ENCODE measurements around the gene RGS4.
A peak's percentile ranks its signal among the peaks of the same experiment; 100 is the strongest.

The RGS4 gene

DNA sequence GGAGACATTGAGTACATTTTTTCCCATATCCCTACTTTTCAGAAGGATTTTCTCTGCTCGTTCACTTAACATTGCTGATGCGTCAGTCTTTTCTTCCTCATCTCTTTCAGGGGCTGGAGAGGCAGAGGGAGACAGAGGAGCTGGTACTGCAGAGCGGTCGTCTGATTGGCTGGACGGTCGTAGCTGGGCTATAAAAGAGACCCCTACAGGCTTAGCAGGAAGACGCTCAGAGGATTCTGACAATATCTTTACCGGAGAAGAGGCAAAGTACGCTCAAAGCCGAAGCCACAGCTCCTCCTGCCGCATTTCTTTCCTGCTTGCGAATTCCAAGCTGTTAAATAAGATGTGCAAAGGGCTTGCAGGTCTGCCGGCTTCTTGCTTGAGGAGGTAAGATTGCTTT, at the start of gene RGS4:
RGS4 (plus strand) TSS at position 220 of the 400 bp plus-strand sequence; CDS start at position 344, 124 bp downstream.
- DNase-seq = peak in 26 of 51 donors; percentile 2 to 52 (median 27)

DNA sequence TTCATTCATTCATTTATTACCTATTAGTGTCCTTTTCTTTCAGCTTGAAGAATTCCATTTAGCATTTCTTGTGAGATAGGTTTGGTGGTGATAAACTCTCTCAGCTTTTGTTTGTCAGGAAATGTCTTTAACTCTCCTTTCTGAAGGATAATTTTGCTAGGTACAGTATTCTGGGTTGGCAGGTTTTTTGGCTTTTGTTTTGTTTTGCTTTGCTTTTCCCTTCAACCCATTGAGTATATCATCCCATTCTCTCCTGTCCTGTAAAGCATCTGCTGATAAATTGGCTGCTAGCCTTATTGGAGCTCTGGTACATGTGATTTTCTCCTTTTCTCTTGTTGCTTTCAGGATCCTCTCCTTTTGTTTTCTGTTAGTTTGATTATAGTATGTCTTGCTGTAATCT, 47.0 kb upstream of the RGS4 start:
- no peak for DNase-seq

DNA sequence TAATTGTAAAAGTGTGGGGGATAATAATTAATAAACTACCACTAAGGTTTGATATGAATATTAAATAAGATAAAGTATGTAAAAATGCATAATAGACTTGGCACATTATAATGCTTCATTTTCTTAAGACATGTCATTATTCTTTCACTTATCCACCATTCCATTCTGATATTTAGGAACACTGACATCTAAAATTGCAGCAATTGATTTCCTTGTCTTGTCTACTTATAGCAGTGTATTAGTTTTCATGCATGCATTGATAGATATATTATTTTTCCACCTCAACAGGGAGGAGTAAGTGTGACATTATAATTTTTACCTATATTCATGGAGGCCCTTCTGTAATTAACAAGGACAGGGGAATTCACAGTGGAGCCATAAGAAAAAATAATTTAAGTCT, 41.6 kb upstream of the RGS4 start:
- DNase-seq = no peak

DNA sequence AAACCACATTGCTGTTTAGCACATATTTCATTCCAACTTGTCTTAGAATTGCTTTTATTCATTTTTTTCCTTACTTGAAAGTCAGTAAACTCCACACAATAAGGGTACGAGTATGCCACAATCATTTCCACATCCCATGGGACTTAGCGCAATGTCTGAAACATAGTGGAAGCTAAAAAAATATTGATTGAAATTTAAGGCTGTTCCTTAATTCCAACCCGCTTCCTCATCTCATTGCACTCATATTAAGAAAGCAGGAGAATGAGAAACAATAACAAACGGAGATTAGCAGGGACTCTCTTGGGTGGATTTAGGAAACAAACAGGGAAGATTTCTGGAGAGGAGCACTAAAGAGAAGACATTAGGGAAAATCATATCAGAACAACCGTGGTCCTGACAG, 39.3 kb upstream of the RGS4 start:
- DNase-seq = no peak

DNA sequence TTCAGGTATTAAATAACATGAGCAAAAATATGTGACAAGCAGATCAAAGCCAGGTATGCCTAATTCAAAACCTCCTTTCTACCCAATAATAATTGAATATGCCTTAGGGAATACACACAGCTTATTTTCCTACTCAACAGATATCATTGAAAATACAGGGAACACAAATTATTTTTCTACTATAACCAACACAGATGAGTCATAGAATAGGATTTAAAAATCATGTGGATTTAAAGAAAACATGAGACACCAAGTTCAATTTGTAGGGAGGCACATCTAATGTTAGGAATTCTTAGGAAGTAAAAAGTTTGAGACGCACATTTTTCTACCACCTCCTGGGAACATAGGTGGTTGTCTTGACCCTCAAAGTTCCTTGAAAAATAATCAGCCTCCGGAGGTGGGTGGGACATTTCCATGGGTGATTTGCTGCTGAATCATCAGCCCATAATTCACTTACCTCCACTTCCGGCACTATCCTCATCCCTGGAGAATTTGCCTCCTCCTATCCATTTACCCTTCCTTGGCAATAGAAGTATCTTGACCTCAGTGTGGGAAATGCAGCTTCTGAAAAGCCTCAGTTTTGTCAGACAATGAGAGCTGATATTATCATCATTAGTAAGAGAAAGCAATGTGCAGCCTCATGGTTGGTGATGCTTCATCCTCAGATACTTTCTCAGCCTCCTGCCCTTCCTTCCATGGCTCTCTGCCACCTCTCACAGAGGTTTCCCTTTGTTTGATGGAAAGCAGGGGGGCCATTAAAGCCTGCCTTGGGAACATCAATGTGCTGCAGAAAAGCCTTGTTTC, 33.5 kb upstream of the RGS4 start:
- DNase-seq = no peak

DNA sequence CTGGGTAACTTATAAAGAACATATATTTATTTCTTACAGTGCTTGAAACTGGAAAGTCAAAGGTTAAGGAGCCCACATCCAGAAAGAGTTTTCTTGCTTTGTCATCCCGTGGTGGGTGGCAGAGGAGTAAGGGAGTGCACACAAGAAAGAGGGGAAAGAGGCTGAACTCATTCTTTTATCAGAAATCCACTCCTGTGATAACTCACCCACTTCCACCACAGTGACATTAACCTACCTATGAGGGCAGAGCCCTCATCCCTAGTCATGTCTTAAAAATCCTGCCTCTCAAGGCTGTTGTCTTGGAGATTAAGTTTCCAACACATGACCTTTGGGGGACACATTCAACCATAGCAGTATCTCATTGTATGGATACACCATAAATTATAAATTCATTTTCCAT, 32.5 kb upstream of the RGS4 start:
- no peak for DNase-seq

DNA sequence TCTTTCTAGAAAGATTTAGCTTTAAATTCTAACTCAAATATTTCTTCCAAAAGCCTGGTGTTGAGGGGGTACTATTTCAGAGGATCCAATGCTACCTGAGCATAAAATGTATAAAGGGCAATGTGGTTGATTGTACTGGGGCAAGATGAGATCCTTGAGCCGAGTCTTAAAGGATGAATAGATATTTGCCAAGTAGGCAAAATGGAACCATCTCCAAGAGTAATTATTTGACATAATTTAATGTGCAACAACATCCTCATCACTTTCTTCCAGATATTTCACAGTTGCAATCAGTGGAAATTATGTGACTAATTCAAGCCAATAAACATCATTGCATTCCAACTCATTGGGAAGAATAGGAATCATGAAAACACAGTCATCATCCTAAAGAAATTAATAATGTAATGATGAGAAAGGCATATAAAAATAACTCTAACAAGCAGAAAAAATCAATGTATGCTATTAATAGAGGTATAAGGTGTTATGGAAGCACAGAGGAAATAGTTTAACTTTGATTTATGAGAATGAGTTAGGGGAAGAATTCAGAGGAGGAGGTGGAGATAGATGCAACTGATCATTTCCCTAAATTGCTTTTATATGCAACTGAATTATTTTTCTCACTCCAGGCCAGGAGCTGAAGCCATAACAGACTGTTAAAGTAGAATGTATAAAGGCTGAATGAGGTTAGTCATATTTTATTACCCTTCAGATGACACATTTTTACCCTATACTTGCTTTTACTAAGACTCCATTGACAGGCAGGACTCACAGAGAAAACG, 30.0 kb upstream of the RGS4 start:
- no peak for DNase-seq

DNA sequence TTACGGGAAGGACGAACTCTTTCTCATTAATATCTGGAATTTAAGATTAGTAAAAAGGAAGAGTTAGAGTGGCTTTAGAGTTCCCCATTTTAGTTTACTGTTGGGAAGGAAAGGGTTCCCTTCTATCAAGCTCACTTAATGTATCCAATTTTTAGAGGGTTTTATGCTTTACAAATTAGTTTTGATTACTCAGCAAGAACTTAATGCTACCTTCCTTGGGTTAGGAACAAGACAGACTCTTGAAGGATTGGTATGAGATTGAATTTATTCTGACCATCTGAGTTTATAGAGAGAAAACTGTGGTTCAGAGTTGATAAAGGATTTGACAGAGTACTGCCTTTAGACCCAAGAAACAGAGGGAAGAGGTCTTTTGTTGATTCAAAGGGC, 29.5 kb upstream of the RGS4 start:
- no peak for DNase-seq

DNA sequence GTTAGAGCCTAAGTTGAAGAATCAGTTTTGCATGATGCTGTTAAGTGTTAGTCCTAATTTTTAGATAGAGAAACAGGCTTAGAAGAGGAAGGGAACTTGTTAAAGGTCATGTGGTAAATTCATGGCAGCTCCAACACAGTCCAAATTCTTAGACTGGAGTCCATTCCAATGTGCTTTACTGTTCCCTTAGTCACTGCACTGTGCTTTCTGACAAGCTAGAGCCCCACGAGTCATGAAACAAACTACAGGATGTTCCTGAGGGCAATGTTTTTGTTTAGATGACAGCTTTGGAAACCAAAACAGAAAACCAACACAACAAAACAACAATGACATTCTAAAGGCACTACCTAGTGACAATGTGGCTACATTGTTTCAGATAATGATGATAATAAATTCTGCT, 23.1 kb upstream of the RGS4 start:
- no peak for DNase-seq

DNA sequence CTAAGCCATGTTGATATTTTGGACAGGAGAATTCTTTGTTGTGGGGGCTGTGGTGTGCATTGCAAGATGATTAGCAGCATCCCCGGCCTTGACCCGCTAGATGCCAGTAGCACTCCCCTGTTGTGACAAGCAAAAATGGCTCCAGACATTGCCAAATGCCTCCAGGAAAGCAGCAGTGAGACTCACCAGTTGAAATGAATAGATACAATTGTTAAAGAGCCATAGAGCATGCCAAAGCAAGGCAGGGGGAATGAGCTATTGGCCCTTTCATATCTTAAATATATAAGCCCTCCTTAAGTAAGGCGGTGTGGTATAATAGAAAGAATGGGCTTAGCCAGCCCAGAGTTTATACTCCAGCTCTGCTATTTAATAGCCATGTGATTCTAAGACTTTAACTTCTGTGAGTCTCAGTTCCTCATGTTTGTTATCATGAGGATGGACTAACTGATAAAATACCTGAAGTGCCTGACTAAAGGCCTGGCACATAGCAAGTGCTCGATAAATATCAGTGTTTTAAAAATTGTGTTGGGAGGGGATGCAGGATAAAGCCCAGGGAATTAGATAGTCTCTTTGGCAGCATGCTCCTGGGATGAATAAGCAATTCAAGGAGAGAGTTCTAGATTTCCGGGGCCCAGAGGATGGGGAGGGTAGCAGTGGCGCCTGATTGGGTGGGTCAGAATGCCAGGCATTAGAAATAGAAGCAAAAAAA, 21.1 kb upstream of the RGS4 start:
- no peak for DNase-seq

DNA sequence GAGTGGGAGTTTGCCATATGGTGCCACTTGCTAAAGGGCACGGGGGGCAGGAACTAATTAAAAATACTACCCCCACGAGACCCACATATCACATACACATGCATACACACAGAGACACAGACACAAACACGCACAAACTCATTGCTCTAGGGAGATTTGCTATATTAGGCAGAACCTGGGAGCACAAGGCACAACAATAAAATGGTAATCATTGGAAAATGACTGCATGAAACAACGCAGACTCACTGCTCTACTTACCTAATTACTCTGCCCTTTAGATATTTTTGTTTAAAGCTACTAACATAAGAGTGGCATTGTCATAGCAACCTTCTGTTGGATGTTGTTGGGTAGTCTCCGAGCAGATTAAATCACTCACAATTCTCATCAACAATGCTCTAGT, 20.3 kb upstream of the RGS4 start:
- no peak for DNase-seq

DNA sequence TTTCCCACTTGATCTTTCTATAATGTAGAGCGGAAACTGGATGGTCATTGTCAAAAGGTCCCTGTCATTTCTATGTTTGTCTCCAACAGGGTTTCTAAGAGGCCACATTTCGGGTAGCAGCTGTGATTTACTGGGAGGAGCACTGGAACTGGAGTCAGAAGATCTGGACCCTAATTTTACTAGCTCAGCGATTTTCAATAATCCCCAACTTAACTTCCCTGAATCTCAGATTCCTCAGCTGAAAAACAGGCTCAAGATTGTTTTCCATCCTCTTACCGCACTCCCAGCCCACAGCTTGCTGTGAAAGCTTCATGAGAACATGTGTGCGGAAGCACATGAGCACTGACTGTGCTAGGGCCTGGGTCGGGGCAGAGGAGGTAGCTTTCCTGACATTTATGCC, 19.9 kb upstream of the RGS4 start:
- DNase-seq = no peak

DNA sequence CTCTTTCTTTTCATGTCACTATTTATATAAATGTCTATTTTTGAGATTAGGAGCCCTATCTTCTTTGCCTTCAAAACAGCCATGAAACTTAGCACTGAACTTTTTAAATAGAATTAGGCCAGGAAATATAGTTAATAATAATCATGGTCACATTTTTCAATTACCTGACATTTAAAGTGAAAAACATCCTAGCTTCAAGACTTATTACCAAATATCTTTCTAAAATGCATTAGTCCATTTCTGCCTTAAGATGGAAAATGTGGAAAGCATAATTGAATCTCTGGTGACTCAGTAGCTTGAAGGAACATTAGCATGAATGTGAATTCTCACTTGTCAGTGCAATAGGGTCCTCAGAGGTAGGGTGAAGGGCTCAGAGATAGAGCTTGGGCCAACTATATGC, 18.7 kb upstream of the RGS4 start:
- no peak for DNase-seq

DNA sequence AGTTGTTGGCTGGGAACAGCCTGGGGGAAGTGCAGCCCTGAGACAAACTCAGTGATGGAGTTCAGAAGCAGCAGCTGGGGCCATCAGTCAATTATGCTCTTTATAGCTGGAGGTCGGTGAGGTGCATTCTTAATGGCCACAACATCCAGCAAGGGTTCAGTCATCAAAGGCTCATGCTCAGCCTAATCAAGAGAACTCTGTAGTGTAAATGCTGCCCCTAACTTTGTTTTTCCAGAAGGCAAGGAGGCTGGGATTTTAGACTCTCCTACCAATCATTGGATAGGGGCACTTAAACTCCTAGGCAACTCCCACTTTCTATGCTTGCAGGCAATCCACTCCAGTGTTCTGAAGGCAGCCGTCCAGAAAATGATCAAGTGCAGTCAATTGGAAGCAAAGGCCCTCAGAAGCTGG, 15.0 kb upstream of the RGS4 start:
- DNase-seq = peak in 1 of 51 donors; percentile 3

DNA sequence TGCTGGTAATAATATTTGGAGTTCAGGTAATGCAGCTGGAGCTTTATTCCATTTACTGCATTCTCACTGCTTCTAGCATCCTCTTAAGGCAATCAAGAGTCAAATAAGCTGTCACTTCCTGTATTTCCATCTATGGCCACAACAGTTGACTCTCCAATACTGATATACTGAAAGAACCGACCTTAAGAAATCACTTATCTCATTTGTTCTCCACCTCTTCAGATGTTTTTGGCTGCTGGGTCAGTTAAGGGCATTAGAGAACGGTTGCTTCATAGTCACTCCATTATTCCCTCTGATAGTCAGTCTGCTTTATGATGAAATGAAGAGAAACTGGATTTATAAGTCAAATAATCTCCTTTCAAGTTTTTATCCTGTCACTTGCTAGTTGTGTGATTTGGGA, 14.2 kb upstream of the RGS4 start:
- no peak for DNase-seq

DNA sequence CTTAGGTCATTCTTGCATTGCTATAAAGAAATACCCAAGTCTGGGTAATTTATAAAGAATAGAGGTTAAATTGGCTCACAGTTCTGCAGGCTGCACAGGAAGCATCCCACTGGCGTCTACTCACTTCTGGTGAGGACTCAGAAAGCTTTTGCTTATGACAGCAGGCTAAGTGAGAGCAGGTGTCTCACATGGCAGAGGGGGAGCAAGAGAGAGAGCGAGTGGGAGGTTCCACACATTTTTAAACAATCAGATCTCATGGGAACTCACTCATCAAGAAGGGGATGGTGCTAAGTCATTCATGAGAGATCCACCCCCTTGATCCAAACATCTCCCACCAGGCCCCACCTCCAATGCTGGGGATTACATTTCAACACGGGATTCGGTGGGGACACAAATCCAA, 13.6 kb upstream of the RGS4 start:
- DNase-seq = peak in 3 of 51 donors; percentile 5 to 33 (median 23)

DNA sequence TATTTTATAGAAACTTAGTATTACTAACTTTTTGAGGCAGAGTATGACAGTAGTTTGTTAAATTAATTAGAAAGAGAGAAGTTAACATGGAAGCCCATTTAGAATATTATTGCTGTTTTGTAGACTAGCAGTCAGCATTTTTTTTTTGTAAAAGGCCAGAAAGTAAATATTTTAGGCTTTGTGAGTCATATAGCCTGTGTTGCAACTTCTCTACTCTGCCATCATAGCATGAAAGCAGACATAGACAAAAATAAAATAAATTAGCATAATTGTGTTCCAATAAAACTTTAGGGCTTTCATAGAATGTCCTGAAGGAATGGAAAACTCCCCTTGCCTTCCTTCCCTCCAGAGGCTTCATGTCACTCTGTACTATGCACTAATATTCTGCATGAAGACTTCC, 12.3 kb upstream of the RGS4 start:
- no peak for DNase-seq

DNA sequence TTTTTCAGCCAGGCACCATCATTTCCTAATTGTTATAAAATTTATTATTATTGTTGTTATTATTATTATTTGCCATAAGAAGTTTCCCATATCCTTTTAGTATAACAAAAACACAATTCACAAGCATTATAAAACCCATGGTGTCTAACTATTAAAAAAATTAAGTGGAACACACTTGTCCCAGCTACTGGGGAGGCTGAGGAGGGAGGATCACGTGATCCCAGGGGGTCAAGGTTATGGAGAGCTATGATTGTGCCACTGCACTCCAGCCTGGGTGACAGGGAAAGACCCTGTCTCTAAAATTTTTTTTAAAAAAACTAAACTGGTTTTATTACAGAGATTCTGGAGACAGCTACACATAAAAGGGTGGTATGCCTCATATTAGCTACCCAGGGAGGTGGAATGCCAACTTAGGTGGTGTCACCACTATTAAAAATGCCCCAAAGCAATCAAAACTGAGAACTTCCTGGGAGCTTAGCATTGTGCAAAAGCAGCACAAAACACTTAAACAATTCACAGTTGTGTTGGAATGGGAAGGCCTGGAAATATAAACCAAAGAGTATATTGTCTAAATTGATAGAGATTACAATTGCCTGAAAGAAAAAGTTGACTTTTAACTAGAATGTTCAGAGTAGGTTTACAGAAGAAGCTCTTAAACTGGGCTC, 8.7 kb upstream of the RGS4 start:
- no peak for DNase-seq

DNA sequence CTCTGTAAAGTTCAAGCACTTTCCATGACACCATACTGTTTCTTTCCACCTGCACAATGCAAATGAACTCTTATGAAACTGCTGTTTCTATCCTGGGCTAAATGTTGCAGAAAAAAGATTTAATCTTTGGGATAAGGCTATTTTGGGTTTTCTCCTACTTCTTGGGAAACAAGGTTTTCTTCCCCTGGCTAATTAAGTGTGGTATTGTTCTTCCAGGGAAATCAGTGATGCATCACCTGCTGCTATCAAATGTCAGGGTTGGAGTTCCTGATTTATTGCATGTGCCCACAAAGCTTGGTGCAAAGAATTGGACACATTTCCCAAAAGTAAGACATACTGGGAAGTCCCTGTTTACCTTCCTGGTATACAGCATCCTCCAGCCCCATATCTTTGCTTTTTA, 6.0 kb upstream of the RGS4 start:
- no peak for DNase-seq

DNA sequence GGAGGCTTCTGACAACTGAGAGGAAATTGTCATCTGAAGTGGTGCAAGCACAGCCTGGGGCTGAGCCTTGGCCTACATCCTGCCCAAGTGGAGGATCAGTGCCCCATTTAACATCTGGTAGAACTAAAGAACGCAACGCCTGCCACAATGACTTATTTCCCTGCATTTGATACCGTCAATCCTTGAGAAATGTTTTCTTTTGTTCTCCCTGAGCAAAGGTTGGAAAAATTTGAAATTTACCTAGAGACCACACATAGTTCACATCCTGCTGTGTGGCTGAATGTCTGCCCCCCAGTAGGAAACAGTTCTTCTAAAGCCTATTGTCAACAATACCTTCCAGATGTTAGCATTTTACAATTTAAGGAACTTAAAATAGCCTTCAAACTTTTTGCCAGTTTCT, 5.6 kb upstream of the RGS4 start:
- no peak for DNase-seq

DNA sequence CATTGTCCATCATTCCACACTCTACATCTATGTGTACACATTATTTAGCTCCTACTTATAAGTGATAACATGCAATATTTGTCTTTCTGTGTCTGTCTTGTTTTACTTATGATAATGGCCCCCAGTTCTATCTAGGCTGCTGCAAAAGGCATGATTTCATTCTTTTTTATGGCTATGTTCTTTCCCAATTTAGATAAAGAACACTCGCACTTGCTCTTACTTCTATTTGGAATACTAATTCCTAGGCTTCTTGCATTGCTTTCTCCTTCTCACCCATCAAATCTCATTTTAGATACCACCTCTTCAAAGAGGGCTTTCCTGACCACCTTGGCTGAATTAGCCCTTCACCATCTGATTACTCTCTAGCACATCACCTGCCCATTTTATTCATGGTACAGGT, 3.0 kb upstream of the RGS4 start:
- DNase-seq = no peak

DNA sequence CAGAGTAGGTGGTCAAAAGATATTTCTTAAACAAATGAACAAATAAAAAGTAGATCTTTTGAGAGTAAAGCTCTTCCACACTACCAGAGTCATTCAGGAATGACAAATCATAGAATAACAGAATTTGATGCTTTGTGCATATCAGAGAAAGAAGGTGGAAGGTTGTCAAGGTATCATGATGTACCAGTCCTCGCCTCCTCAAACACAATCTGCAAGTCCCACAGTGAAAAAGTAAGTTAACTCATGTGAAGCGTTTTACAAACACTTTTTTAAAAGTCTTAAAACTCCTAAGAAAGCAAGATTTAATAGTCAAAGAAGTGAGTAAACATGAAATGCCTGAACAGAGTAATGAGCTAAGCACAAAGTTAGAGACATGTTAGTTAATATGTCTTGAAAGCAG, 2.5 kb upstream of the RGS4 start:
- DNase-seq = no peak
